ENCODE data around the gene ODF2.

The ODF2 gene

GRCh38 chr9:128546504-128546903, 90.7 kb downstream of the ODF2 start:
- H3K4me3 ChIP-seq = no peak overlapping the region
- peaks cover 8% of the 10 kb centered on the region for H3K36me3 ChIP-seq (replicated peaks)
- DNase-seq (ENCODE audit: low spot score in 2 of 2) = no peak
- H3K4me1 ChIP-seq = peaks cover 4% of the 10 kb centered on the region
- in situ Hi-C loops (cut with MboI; ENCODE audit: low sequenced_read_pairs) = no loop called here
- H3K9me3 ChIP-seq = no peaks in the 10 kb centered on the region
- no peaks in the 10 kb centered on the region for H3K27me3 ChIP-seq (ENCODE audit: low read depth)

DNA sequence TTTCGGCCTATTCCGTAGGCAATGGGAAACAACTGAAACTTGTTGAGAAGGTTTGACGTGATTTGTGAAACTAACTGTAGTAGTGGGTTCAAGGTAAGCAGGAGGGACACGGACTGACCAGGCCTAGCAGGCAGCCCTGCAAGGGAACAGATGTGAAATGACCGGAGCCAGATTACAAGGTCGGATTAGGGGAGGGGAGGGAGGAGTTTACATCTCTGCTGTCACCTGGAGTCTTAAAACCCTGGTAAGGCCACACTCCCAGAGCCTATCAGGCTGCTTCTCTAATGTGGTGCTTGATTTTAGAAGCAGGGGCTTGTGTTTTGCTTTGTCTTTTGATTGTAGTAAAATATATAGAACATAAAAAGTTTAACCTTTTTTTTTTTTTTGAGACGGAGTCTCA, 93.1 kb downstream of the ODF2 start:
- peaks cover 5% of the 10 kb centered on the region; the same call in 1 of the 2 replicates for H3K36me3 ChIP-seq (replicated peaks)
- H3K4me1 ChIP-seq = peaks cover 8% of the 10 kb centered on the region
- H3K27me3 ChIP-seq (ENCODE audit: low read depth) = no peaks in the 10 kb centered on the region
- no peak for DNase-seq (ENCODE audit: low spot score in 2 of 2)
- H3K4me3 ChIP-seq = no peak overlapping the region
- in situ Hi-C loops (cut with MboI; ENCODE audit: low sequenced_read_pairs) = no loop called here
- no peaks in the 10 kb centered on the region for H3K9me3 ChIP-seq

- H3K4me3 ChIP-seq = no peak overlapping the region
- no peaks in the 10 kb centered on the region for H3K27me3 ChIP-seq (ENCODE audit: low read depth)
- H3K36me3 ChIP-seq (replicated peaks) = peaks cover 5% of the 10 kb centered on the region; the same call in 1 of the 2 replicates
- peaks cover 21% of the 10 kb centered on the region for H3K4me1 ChIP-seq
- no peaks in the 10 kb centered on the region for H3K9me3 ChIP-seq
- DNase-seq (ENCODE audit: low spot score in 2 of 2) = no peak
- in situ Hi-C loops (cut with MboI; ENCODE audit: low sequenced_read_pairs) = no loop called here
Observed at GRCh38 chr9:128550226-128550625, 94.4 kb downstream of the ODF2 start.
